HG02885 (cell line): ENCODE data around the gene PAN3.

Experiments
- ATAC-seq: cut with Tn5 transposase; IDR thresholded peaks from one replicate; pipeline ENCODE4 v1.9.1; 2021; ENCODE audit warnings: mild to moderate bottlenecking; ENCODE audit not compliant: unreplicated experiment, poor library complexity

PAN3 gene

GRCh38 chr13:28329395-28330158 lies 191.2 kb downstream of the PAN3 start:
- ATAC-seq = no peak

GRCh38 chr13:28333204-28333881 lies 195.0 kb downstream of the PAN3 start:
- peak; percentile 48 for ATAC-seq

GRCh38 chr13:28336193-28336657 lies 197.9 kb downstream of the PAN3 start:
- ATAC-seq = no peak

GRCh38 chr13:28337166-28338005 lies 199.0 kb downstream of the PAN3 start:
- ATAC-seq = no peak

GRCh38 chr13:28338006-28338574 lies 199.7 kb downstream of the PAN3 start:
- no peak for ATAC-seq

GRCh38 chr13:28338742-28339141 lies 200.4 kb downstream of the PAN3 start:
- no peak for ATAC-seq

- no peak for ATAC-seq
Measured at GRCh38 chr13:28339419-28339818, 201.1 kb downstream of the PAN3 start.

GRCh38 chr13:28340272-28340793 lies 202.0 kb downstream of the PAN3 start:
- ATAC-seq = no peak

GRCh38 chr13:28342251-28342650 lies 203.9 kb downstream of the PAN3 start:
- ATAC-seq = no peak

- ATAC-seq = no peak
Measured at GRCh38 chr13:28344163-28344562, 205.8 kb downstream of the PAN3 start.
